NCI-H1436 treated with DMSO at 0.1 percent for 48 hours (cell line): ENCODE measurements around the gene TBC1D4.

Experiments
- DNase-seq: peaks from one replicate; lab custom pipeline; 2025; lab: John Stamatoyannopoulos, UW

TBC1D4 gene

GRCh38 chr13:75391432-75392100 is 90.4 kb downstream of the TBC1D4 start:
- DNase-seq: no peak

GRCh38 chr13:75390229-75390628 is 91.7 kb downstream of the TBC1D4 start:
- DNase-seq: no peak

GRCh38 chr13:75385708-75386083 is 96.3 kb downstream of the TBC1D4 start:
- DNase-seq: no peak

- DNase-seq: peak; percentile 38
Measured at GRCh38 chr13:75384879-75385707, 96.9 kb downstream of the TBC1D4 start.

- no peak for DNase-seq
Measured at GRCh38 chr13:75383064-75383715, 98.8 kb downstream of the TBC1D4 start.

- DNase-seq: no peak
Measured at GRCh38 chr13:75378301-75378700, 103.7 kb downstream of the TBC1D4 start.

GRCh38 chr13:75376792-75377402 is 105.1 kb downstream of the TBC1D4 start:
- DNase-seq: no peak

- no peak for DNase-seq
Measured at GRCh38 chr13:75375329-75375728, 106.6 kb downstream of the TBC1D4 start.

- no peak for DNase-seq
Measured at GRCh38 chr13:75373988-75374387, 108.0 kb downstream of the TBC1D4 start.

GRCh38 chr13:75372923-75373841 is 108.8 kb downstream of the TBC1D4 start:
- DNase-seq: no peak

- DNase-seq: no peak
Measured at GRCh38 chr13:75372517-75372916, 109.5 kb downstream of the TBC1D4 start.

GRCh38 chr13:75371203-75371602 is 110.8 kb downstream of the TBC1D4 start:
- DNase-seq: no peak

- no peak for DNase-seq
Measured at GRCh38 chr13:75370774-75371173, 111.2 kb downstream of the TBC1D4 start.

GRCh38 chr13:75369981-75370380 is 112.0 kb downstream of the TBC1D4 start:
- DNase-seq: no peak

- no peak for DNase-seq
Measured at GRCh38 chr13:75368167-75368566, 113.8 kb downstream of the TBC1D4 start.

GRCh38 chr13:75366380-75367280 is 115.3 kb downstream of the TBC1D4 start:
- DNase-seq: no peak

- DNase-seq: no peak
Measured at GRCh38 chr13:75365724-75366173, 116.2 kb downstream of the TBC1D4 start.

GRCh38 chr13:75364131-75364713 is 117.7 kb downstream of the TBC1D4 start:
- no peak for DNase-seq

GRCh38 chr13:75363371-75363770 is 118.6 kb downstream of the TBC1D4 start:
- DNase-seq: no peak

GRCh38 chr13:75362026-75362425 is 119.9 kb downstream of the TBC1D4 start:
- no peak for DNase-seq
